ENCODE results near the gene ELF5. TPM values are rescaled to one million over a fixed set of nuclear protein-coding genes. Genes with fewer than 3 reads are reported as not detected.

The ELF5 gene
- total and polyA plus RNA-seq, 2 of the 13 experiments (the other 11 are each of a cell fraction or from before 2014, with no cell fraction given) = 0.51 to 2.6 TPM

- Histone ChIP-seq H3K36me3 (replicated peaks in 1 of 2; ENCODE audit: control insufficient read depth in 1 of 2, insufficient read depth in 2 of 2, low read length in 2 of 2) (no peaks in the 10 kb centered on the region), H3K9me3 (ENCODE audit: low read length) (no peaks in the 10 kb centered on the region), H3K27me3 (ENCODE audit: control insufficient read depth in 1 of 2, insufficient read depth in 2 of 2, low read length in 2 of 2) (no peaks in the 10 kb centered on the region; a peak in 1 of 5 replicates), H3K79me2 (ENCODE audit: insufficient read depth, low read length) (no peaks in the 10 kb centered on the region), H3K27ac (ENCODE audit: extremely low read length, insufficient read depth, low read length) (no peak overlapping the region), H4K20me1 (ENCODE audit: insufficient read depth, low read length) (no peaks in the 10 kb centered on the region), H2AFZ (ENCODE audit: low read length) (no peak overlapping the region), H3K9ac (ENCODE audit: insufficient read depth, low read depth, low read length) (no peak overlapping the region), H3K4me1 (ENCODE audit: insufficient read depth, low read length) (peaks cover 68% of the 10 kb centered on the region), H3K4me2 (ENCODE audit: low read depth, low read length) (no peak overlapping the region), H3K4me3 (replicated peaks in 1 of 3; ENCODE audit: insufficient read depth in 1 of 3, low read depth in 2 of 3, low read length in 3 of 3) (no peak overlapping the region)
- POLR2A ChIA-PET = no interaction called here
- CTCF ChIA-PET (ENCODE audit: low intra/inter-chr PET ratio, low total read pairs) = no interaction called here
- FAIRE-seq = no peak
- no peak for ATAC-seq
- DNase-seq (ENCODE audit: low spot score) = no peak
- BruUV-seq (replicated peaks) = no TSS peak
- 39% methylated on average over 5 of the region's 5 CpGs for WGBS (ENCODE audit: low lambda C conversion rate)
- in situ Hi-C loops (cut with HindIII; ENCODE audit: extremely low pct_ligation_motif_present, low pct_unique_long_range_greater_than_20kb) = no loop called here
- intact Hi-C loops (cut with micrococcal nuclease; ENCODE audit: unreplicated experiment) = no loop called here
- TF ChIP-seq, protein P1, sequence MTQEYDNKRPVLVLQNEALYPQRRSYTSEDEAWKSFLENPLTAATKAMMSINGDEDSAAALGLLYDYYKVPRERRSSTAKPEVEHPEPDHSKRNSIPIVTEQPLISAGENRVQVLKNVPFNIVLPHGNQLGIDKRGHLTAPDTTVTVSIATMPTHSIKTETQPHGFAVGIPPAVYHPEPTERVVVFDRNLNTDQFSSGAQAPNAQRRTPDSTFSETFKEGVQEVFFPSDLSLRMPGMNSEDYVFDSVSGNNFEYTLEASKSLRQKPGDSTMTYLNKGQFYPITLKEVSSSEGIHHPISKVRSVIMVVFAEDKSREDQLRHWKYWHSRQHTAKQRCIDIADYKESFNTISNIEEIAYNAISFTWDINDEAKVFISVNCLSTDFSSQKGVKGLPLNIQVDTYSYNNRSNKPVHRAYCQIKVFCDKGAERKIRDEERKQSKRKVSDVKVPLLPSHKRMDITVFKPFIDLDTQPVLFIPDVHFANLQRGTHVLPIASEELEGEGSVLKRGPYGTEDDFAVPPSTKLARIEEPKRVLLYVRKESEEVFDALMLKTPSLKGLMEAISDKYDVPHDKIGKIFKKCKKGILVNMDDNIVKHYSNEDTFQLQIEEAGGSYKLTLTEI (CRISPR knock-in tag; conservative IDR thresholded peaks at IDR 0.05) = no peak
- TF ChIP-seq, protein P2, sequence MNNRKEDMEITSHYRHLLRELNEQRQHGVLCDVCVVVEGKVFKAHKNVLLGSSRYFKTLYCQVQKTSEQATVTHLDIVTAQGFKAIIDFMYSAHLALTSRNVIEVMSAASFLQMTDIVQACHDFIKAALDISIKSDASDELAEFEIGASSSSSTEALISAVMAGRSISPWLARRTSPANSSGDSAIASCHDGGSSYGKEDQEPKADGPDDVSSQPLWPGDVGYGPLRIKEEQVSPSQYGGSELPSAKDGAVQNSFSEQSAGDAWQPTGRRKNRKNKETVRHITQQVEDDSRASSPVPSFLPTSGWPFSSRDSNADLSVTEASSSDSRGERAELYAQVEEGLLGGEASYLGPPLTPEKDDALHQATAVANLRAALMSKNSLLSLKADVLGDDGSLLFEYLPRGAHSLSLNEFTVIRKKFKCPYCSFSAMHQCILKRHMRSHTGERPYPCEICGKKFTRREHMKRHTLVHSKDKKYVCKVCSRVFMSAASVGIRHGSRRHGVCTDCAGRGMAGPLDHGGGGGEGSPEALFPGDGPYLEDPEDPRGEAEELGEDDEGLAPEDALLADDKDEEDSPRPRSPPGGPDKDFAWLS (CRISPR knock-in tag; IDR thresholded peaks at IDR 0.05; ENCODE audit: borderline replicate concordance) = no peak
- TF ChIP-seq RBFOX2 (IDR thresholded peaks at IDR 0.05; ENCODE audit: low read depth, low read length) (no peak), CBFB (CRISPR knock-in tag; IDR thresholded peaks at IDR 0.05) (no peak), PHF8 (CRISPR knock-in tag; IDR thresholded peaks at IDR 0.05) (no peak), PAF1 (CRISPR knock-in tag; IDR thresholded peaks at IDR 0.05) (no peak), MED8 (CRISPR knock-in tag; IDR thresholded peaks at IDR 0.05; ENCODE audit: insufficient replicate concordance) (no peak), KLF9 (CRISPR knock-in tag; IDR thresholded peaks at IDR 0.05; ENCODE audit: low read depth) (no peak), IRF1 (CRISPR knock-in tag; IDR thresholded peaks at IDR 0.05; ENCODE audit: low read depth) (no peak), ZNF281 (CRISPR knock-in tag; IDR thresholded peaks at IDR 0.05; ENCODE audit: borderline replicate concordance) (no peak), ZNF124 (CRISPR knock-in tag; IDR thresholded peaks at IDR 0.05) (no peak)
- TF ChIP-seq, protein P3, sequence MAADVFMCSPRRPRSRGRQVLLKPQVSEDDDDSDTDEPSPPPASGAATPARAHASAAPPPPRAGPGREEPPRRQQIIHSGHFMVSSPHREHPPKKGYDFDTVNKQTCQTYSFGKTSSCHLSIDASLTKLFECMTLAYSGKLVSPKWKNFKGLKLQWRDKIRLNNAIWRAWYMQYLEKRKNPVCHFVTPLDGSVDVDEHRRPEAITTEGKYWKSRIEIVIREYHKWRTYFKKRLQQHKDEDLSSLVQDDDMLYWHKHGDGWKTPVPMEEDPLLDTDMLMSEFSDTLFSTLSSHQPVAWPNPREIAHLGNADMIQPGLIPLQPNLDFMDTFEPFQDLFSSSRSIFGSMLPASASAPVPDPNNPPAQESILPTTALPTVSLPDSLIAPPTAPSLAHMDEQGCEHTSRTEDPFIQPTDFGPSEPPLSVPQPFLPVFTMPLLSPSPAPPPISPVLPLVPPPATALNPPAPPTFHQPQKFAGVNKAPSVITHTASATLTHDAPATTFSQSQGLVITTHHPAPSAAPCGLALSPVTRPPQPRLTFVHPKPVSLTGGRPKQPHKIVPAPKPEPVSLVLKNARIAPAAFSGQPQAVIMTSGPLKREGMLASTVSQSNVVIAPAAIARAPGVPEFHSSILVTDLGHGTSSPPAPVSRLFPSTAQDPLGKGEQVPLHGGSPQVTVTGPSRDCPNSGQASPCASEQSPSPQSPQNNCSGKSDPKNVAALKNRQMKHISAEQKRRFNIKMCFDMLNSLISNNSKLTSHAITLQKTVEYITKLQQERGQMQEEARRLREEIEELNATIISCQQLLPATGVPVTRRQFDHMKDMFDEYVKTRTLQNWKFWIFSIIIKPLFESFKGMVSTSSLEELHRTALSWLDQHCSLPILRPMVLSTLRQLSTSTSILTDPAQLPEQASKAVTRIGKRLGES (CRISPR knock-in tag; IDR thresholded peaks at IDR 0.05; ENCODE audit: borderline replicate concordance) = no peak
- TF ChIP-seq, protein P4, sequence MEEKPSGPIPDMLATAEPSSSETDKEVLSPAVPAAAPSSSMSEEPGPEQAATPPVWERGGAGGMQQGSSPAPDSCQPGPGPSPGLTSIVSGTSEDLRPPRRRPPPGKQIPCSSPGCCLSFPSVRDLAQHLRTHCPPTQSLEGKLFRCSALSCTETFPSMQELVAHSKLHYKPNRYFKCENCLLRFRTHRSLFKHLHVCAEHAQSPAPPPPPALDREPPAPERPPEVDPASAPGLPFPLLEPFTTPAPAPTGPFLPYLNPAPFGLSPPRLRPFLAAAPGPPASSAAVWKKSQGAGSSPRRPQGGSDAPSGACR (CRISPR knock-in tag; IDR thresholded peaks at IDR 0.05) = no peak
These were observed 4.2 kb downstream of the ELF5 start for GRCh38 chr11:34509336-34509876.

All from HepG2 (cell line).